GM15510 (cell line): ENCODE data around the gene SDK1.

Experiments
- POLR2A ChIP-seq: IDR thresholded peaks from 3 replicates; pipeline ENCODE4 v1.6.1; 2011; ENCODE audit warnings: borderline replicate concordance; ENCODE audit not compliant: insufficient read length; ENCODE audit errors: extremely low read depth

The SDK1 gene

GRCh38 chr7:4200546-4201094 lies 899.6 kb downstream of the SDK1 start:
- TF ChIP-seq POLR2A, result no peak

- TF ChIP-seq POLR2A, result no peak
These were observed 900.5 kb downstream of the SDK1 start for GRCh38 chr7:4201566-4201965.

- TF ChIP-seq POLR2A, result no peak
These were observed 901.2 kb downstream of the SDK1 start for GRCh38 chr7:4202154-4202736.

GRCh38 chr7:4202954-4203353 lies 901.9 kb downstream of the SDK1 start:
- no peak for TF ChIP-seq POLR2A

GRCh38 chr7:4203626-4204512 lies 902.8 kb downstream of the SDK1 start:
- TF ChIP-seq POLR2A, result no peak

GRCh38 chr7:4204513-4205165 lies 903.6 kb downstream of the SDK1 start:
- no peak for TF ChIP-seq POLR2A

GRCh38 chr7:4205828-4206227 lies 904.8 kb downstream of the SDK1 start:
- TF ChIP-seq POLR2A, result no peak

GRCh38 chr7:4207011-4207410 lies 906.0 kb downstream of the SDK1 start:
- TF ChIP-seq POLR2A, result no peak

GRCh38 chr7:4208086-4208485 lies 907.0 kb downstream of the SDK1 start:
- TF ChIP-seq POLR2A, result no peak

- no peak for TF ChIP-seq POLR2A
These were observed 907.5 kb downstream of the SDK1 start for GRCh38 chr7:4208586-4208985.

- no peak for TF ChIP-seq POLR2A
These were observed 908.1 kb downstream of the SDK1 start for GRCh38 chr7:4209126-4209525.

GRCh38 chr7:4209966-4210365 lies 908.9 kb downstream of the SDK1 start:
- TF ChIP-seq POLR2A, result no peak

GRCh38 chr7:4210821-4211220 lies 909.8 kb downstream of the SDK1 start:
- TF ChIP-seq POLR2A, result no peak

GRCh38 chr7:4211261-4211660 lies 910.2 kb downstream of the SDK1 start:
- no peak for TF ChIP-seq POLR2A

- TF ChIP-seq POLR2A, result no peak
These were observed 911.3 kb downstream of the SDK1 start for GRCh38 chr7:4212376-4212775.
